Germinal center (tissue), 1 donor: ENCODE data around the gene CILP.
"Not testable (repeated sequence)": the region's sequence is repeated elsewhere in the genome, so short reads cannot be mapped to it uniquely, and the experiment has no call there.

Experiments used
- DNase-seq: peaks from one replicate; pipeline ENCODE4 v3.0.0; 2012; ENCODE audit warnings: mixed read lengths, low spot score

CILP gene

DNA sequence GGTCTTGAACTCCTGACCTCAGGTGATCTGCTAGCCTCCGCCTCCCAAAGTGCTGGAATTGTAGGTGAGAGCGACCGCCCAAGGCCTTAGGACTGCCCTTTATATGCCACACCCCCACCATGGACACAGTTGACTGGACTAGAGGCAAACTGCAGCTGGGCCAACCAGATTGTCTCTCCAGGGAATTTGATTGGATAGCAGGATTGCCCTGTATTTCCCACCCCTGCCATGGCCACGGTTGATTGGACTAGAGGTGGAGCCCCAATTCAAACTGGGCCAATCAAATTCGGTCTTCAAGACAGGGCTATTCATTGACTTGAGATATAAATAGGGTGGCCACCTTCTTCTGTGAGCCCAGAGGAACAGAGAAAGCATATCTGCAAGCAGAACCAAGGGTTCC lies 19.3 kb downstream of the CILP start:
- DNase-seq, result no peak

DNA sequence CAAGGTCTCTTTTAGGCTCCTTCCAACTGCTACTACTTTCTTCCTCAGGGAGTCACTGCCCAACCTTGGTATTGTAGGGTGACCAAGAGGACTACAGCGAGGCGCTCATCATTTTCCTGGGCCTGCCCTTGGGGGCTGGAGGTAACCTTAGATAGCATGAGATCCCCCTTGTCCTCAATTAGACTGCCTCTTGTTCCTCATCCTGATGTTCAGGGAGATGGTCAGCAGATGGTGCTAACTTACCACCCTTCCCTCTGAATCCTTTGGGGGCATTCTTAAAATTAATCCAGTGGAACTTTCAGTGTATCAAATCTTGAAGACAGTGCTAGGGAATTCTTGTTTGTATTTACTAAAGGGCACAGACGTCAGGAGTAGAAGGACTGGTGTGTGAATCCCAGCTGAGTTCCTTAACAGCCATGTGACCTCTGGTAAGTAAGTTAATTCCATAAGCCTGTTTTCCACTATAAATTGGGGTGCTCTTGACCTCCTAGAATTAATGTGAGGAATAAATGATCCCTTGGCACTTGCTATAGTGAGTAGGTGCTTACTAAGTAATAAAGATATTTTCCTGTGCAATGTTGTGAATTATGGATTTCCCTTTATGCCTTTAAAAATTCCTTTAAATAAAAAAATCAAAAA lies 22.1 kb downstream of the CILP start:
- DNase-seq, result no peak

DNA sequence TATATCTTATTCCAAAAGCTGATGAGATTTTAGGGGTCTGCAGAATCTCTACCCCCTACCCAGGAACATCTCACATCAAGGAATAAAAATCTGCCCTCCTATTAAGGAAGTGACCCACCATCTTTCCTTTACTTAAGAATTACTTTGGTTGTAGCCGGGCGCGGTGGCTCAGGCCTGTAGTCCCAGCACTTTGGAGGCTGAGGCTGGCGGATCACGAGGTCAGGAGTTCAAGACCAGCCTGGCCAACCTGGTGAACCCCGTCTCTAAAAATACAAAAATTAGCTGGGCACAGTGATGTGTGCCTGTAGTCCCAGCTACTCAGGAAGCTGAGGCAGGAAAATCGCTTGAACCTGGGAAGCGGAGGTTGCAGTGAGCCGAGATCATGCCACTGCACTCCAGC lies 22.8 kb downstream of the CILP start:
- not testable (repeated sequence) for DNase-seq

DNA sequence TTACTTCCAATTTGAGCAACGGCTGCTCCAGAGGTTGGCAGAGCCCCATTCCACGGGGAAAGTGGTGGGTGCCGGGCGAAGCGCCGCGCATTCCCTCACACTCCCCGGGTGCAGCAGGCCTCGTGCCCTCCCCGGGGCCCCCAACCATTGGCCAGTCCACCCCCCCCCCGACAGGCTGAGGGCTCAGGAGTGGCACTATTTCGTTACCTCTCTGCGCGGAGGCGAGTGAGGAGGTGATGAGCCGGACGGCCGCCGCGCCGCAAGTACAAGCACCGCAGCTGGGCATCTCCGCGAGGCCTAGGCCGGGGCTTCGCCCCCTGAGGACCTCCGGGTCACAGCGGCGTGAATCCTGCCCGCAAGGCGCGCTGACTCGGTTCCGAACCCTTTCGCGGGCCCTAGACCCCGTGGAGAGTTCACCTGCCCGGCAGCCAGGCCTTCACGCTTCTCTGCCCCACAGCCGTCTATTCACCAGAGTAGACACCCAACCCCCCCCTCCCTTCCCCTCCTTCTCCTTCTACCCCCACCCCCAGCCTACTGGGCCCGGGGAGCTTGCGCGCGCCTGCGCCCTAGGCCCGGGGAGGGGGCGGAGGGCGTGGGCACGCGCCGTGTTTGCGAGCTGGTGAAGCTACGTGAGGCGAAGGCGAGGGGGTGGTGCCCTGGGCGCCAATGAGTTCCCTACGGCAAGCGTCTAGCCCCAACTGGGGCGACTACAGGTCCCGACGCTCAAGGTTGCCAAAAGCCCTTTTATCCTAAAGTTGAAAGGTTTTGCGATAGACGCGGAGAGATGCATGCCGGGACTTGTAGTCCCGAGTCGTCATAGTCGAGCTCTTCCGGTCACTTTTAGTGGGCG lies 26.2 kb downstream of the CILP start, which contains the start of gene CLPX:
CLPX (minus strand) TSS at position 475 of the 850 bp plus-strand sequence; CDS start at position 286, 189 bp downstream.
- peak; percentile 93 for DNase-seq

DNA sequence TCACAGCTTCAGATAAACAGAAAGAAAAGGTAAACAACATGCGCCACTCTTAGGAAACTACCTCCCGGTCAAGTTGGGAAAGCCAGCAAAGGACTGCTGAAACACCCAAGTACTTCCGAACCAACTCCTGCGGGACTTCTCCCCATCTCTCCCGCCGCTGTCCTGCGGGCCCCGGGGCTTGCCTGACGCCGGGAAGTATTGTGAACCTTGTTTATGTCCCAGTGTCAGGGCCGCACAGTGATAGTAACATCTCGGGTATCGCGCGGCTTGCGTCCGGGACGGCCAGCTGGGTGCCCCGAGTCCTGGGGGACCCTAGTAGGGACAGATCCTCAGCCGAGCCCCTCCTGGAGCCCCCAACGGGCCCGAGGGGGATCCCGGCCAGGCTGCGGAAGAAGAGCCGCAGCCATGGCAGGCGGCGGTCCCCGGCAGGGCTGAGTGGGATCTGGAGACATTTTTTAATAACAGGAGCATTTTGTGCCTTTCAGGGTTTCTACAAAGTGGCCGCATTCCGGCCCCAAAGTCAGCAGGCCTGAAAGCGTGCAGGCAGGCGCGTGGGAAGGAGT lies 26.9 kb downstream of the CILP start:
- peak; percentile 34 for DNase-seq

DNA sequence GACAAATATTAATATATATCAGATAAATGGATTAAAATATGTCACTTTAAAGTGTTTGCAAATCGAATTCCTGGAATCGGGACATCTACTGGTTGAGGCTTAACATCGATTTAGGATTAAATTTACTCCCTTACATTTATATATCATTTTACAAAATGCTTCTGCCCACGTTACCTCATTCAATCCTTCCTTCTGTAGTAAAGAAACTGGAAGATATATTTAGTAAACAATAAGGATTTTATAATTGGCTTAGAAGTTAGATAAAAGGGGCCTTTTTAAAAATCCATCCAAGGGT lies 27.5 kb downstream of the CILP start:
- no peak for DNase-seq

DNA sequence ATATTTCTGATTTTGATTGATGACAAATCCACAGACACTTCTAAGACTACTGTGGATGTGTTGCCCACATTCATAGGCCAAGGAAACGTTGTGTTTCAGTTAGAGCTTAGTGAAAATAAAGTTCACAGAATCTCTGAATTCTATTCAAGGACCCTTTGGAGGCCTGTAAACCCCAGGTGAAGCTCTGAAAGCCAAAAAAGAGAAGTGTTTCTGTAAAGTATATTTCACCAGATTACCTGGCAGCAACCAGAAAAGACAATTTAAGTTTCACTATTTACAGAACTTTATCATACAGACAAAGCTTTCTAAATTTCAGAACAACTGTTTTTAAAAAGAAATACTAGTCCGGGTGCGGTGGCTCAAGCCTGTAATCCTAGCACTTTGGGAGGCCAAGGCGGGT lies 28.7 kb downstream of the CILP start:
- DNase-seq, result no peak

DNA sequence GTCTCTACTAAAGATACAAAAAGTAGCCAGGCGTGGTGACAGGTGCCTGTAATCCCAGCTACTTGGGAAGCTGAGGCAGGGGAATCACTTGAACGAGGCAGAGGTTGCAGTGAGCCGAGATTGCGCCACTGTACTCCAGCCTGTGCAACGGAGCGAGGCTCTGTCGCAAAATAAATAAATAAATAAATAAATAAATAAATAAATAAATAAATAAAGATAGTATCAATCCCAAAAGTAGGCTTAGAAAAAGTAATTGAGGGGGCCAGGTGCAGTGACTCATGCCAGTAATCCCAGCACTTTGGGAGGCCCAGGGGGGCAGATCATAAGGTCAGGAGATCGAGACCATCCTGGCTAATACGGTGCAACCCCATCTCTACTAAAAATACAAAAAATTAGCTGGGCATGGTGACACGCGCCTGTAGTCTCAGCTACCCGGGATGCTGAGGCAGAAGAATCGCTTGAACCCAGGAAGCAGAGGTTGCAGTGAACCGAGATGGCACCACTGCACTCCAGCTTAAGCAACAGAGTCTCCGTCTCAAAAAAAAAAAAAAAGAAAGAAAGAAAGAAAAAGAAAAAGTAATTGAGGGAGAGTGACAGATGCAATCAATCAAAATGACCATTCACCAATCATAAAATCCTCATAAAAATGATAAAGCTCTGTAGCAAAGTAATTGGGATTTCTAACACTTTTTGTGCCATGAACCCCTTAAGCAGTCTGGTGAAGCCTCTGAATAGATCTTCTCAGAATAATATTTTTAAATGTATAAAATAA lies 29.5 kb downstream of the CILP start:
- not testable (repeated sequence) for DNase-seq

DNA sequence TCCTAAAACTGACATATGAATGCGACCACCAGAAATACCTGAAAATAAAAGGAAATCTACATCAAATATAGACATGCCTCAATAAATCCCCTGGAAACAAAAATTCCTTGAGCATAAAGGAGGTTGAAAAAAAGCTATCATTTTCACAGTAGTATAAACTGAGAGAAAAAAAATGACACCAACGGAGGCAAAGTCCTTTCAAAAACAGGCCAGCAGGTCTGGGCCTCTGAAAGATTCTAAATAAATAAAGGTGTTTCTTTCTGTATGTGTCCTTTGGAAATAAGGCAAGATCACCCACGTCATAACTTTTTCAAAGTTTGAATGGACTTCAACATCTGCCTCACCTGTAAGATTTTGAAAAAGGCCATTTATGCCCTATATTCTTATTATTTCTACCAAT lies 31.1 kb downstream of the CILP start:
- no peak for DNase-seq

DNA sequence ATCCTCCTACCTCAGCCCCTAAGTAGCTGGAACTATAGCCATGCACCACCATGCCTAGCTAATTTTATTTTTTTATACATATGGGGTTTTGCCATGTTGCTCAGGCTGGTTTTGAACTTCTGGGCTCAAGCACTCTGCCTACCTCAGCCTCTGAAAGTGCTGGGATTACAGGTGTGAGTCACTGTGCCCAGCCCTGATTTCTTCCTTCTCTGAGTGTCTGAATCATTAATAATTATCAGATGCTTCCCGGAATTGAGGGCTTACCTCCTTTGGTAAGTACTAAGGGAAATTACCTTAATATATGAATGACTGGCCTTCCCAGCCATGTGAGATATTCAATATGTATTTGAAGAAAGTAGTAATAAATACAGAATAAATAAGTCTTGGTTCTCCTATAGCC lies 33.4 kb downstream of the CILP start:
- DNase-seq, result no peak

DNA sequence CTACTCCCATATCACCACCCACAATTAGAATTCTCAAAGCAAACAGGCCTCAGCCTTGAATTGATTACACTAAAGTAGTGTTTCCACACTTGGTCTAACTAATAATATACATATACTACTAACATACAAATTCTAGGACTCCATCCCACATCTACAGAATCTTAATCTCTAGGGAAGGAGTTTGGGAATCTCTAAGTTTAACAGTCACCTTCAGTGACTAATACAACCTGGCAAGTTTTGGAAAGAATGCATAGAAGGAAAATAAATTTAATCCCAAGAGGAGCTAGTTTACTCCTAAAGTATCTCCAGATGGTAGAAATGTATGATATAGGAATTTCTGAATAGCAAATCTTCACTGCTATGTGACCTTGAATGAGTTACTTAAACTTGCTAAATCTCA lies 35.2 kb downstream of the CILP start:
- DNase-seq, result no peak

DNA sequence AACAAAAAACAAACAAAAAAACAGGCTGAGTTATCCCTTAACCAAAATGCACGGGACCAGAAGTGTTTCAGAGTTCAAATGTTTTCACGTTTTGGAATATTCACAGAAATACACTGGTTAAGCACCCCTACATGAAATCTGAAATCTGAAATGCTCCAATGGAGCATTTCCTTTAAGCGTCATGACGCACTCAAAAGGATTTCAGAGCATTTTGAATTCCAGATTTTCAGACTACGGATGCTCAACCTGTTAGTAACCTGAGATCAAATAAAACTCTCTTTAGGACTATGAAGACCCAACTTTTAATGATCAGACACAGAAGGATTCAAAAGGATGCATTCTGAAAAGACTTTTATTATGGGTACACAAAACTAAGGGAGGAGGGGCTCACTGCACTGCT lies 35.8 kb downstream of the CILP start:
- DNase-seq, result no peak

DNA sequence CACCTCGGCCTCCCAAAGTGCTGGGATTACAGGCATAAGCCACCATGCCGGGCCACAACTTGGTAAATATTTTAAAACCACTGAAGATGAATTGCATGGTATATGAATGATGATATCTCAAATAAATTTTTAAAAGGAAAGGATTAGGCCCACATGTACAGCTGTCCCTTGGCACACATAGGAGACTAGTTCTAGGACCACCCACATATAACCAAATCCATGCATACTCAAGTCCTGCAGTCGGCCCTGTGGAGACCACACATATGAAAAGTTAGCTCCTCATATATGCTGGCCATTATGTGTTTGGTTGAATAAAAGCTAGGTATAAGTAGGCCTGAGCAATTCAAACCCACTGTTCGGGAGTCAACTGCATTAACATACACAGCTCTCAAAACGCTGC lies 36.8 kb downstream of the CILP start:
- DNase-seq, result no peak

DNA sequence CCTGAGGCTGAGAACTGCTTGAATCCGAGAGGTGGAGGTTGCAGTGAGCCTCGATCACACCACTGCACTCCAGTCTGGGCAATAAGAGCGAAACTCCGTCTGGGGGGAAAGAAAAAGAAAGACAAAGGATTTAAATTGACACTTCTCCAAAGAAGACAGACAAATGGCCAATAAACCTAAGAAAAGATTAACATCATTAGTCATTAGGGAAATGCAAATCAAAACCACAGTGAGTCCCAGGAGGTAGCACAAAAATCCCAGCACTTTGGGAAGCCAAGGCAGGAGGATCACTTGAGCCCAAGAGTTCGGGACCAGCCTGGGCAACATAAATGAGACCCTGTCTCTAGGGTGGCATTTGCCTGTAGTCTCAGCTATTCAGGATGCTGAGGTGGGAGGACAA lies 38.7 kb downstream of the CILP start:
- no peak for DNase-seq

DNA sequence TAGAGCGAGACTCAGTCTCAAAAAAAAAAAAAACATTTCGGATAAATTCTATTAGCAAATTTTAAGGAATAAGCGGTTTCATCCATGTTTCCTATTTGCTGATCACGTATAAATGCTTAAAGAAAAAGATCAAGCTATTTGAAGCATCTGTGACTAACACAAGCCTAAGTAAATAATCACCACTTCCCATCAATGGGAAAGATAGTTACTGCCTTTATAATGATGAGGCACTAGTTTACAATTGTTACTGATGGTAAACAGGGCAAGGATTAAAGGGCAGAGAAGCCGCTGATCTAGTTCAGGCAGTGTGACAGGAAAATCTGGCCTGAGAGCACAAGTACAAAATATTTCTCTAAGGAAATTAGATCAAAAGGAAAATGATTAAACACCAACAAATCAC lies 39.8 kb downstream of the CILP start:
- DNase-seq, result no peak

DNA sequence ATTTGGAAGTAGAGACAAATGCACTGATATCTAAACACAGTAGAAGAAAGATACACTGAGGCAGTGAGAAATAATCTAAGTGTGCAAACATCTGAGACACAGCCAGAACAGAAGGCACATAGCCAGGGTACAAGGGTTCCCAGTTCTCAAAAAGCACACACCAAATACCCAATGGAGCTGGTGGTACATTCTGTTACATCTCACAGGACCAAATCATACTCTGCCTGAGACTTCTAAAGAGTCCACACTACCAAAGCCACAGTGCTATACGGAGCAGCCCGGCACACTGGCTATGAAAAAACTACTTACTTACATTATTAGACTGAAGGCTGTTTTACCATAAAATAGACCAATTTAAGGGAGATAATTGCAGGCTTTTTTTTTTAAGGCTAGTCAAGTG lies 45.4 kb downstream of the CILP start:
- DNase-seq, result no peak

DNA sequence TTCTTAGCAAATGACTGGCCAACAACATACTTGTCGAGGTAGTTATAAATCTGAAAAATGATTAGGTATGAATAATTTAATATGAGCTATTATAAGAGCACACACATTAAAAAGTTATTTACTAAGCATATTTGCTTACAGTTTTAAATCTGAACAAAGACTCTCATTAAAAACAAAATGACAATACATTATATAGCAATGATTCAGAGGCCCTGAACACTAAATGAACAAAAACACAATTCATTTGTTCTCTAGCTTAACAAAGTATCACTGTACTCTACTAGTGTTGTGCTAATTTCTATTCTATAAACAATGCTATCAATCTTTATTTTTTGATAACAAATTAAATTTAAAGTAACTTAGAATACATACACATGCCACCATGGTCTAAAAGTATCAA lies 47.1 kb downstream of the CILP start:
- DNase-seq, result no peak

DNA sequence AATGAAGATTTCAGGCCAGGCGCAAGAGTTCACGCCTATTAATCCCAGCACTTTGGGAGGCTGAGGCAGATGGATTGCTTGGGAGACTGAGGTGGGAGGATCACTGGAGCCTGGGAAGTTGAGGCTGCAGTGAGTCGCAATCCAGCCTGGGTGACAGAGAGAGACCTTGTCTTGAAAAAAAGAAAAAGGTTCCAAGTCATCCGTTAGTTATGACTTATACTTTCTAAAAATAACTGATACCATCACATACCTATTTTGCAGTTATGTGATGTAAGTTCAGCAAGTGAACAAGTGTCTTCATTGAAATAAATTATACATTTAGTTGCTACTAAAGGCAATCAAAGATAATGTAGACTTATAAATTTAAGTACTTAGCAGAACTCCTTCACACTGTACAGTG lies 48.2 kb downstream of the CILP start:
- DNase-seq, result no peak

DNA sequence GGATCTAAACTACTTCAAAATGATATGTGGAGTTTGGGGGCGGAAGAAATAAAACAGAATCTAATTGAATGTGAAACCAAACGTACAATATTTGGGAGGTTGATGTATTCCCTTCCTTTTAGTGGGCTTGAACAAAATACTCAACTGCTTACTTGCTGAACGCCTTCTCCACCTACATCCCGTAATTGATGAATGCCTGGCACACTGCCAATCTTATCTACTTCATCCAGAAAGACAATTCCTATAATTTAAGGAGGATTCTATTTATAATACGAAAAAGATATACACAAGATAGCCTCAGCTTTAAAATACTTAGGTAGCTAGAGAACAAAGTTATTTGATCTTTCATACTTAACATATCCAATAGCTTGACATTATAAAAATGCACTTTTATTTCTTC lies 54.6 kb downstream of the CILP start:
- no peak for DNase-seq

DNA sequence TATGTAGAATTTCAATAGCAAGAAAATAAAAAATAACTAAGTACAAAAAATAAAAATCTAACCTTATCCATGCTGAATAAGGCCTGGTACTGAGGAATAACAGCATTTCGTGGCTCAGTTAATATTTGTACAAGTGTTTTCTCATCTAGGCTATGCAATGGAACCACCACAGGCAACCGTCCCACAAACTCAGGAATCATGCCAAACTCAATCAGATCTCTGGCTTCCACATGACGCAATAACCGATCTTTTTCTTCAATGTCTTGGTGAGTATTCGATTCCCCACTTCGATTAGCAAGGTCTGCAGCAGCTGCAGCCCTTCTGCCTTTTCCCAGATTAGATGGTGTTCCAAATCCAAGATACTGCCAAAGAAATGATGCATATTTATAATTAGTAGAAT lies 56.6 kb downstream of the CILP start:
- DNase-seq, result no peak

DNA sequence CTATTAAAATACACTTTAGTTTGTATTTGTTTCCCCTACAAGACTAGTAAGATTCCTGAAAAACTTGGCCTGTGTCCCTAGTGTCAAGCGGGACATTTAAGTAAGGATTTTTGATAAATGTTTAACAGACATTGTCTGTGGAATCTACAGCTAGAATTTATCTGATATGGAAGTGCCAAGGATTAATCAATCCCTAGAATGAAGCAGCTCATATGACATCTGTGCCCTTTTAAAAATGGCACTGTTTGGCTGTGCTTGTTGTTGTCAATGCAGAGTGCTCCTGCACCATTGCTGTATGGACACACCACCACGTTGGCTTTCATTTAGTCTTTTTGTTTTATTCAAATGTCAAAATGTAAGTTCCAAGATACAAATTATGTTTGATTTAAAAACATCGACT lies 63.4 kb downstream of the CILP start:
- DNase-seq, result no peak

DNA sequence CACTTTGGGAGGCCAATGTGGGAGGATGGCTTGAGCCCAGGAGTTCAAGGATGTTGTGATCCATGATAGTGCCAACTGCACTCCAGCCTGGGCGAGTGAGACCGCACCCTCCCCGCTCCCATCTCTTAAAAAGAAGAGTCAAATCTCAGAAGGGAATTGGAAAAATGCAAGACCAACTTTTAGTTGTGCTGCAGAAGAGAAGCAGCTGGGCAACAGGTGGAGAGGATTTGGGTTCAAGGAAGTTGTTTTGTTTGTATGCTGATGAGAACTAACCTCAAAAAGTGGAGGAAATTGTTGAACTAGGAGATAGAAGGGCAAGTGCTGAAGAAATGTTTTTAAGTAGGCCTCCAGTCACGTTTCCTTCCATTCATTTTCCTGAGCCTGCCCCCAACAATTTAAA lies 64.8 kb downstream of the CILP start:
- DNase-seq, result no peak
